Measurements from ENCODE around the gene FASN. TPM values are rescaled to one million over a fixed set of nuclear protein-coding genes. Genes with fewer than 3 reads are reported as not detected.

The FASN gene
- total and polyA plus RNA-seq, 2 of the 4 experiments (the other 2 are of a cell fraction) = 12.4 to 56.0 TPM

- in situ Hi-C loops (cut with MboI; ENCODE audit: low sequenced_read_pairs) (no loop called here), dilution Hi-C loops (cut with HindIII; ENCODE audit: low sequenced_read_pairs, unreplicated experiment) (no loop called here), intact Hi-C loops (cut with micrococcal nuclease) (no loop called here)
- DNase-seq (no peak), ATAC-seq (ENCODE audit: low read depth) (no peak)
- H4K91ac ChIP-seq (ENCODE audit: insufficient read depth, low read depth, low read length) = no peak overlapping the region
- no peak overlapping the region for H2BK15ac ChIP-seq (ENCODE audit: low read depth, low read length)
- no peak overlapping the region for H3K4ac ChIP-seq (ENCODE audit: low read depth, low read length)
- ChIA-PET CTCF (no interaction called here), POLR2A (ENCODE audit: unreplicated experiment) (no interaction called here)
- no peak overlapping the region for H3K14ac ChIP-seq (replicated peaks; ENCODE audit: low read depth, low read length)
- H3K18ac ChIP-seq (ENCODE audit: low read depth, low read length) = no peak overlapping the region
- peaks cover 10% of the 10 kb centered on the region for H3K4me1 ChIP-seq (ENCODE audit: control insufficient read depth, insufficient read depth, low read length)
- TF ChIP-seq RFX5 (IDR thresholded peaks at IDR 0.05; ENCODE audit: low read depth, low read length) = no peak
- TF ChIP-seq NFE2L2 (IDR thresholded peaks at IDR 0.05; ENCODE audit: low read depth, low read length) = no peak
- TF ChIP-seq USF2 (IDR thresholded peaks at IDR 0.05; ENCODE audit: low read depth, low read length) = no peak
- H3K9me1 ChIP-seq (ENCODE audit: insufficient read depth, low read length) = no peaks in the 10 kb centered on the region; the same call in 1 of the 2 replicates
- no peak overlapping the region for H2BK20ac ChIP-seq (ENCODE audit: low read depth, low read length)
- no peak overlapping the region for H3K4me2 ChIP-seq (ENCODE audit: low read depth, low read length)
- H3K56ac ChIP-seq (ENCODE audit: extremely low read depth, insufficient read depth, low read length) = no peak overlapping the region
- H2AFZ ChIP-seq (replicated peaks; ENCODE audit: low read length, poor library complexity) = no peak overlapping the region
- BruUV-seq (replicated peaks) = no TSS peak
- no peak overlapping the region for H3K4me3 ChIP-seq (ENCODE audit: insufficient read depth, low read depth, low read length)
- H2AK5ac ChIP-seq (ENCODE audit: low read depth, low read length) = no peak overlapping the region
- H3K9me3 ChIP-seq (ENCODE audit: control insufficient read depth, insufficient read depth, low read length) = no peaks in the 10 kb centered on the region
- no peak overlapping the region for H2BK5ac ChIP-seq (ENCODE audit: low read depth, low read length, poor library complexity, severe bottlenecking)
- no peak overlapping the region for H2BK120ac ChIP-seq (ENCODE audit: low read depth, low read length)
- no peaks in the 10 kb centered on the region for H3K27me3 ChIP-seq (ENCODE audit: control insufficient read depth, insufficient read depth, low read length)
- H4K20me1 ChIP-seq (ENCODE audit: insufficient read depth, low read length) = peaks cover 3% of the 10 kb centered on the region; the same call in 1 of the 2 replicates
- peaks cover 5 to 36% of the 10 kb centered on the region in 2 experiments; a peak in 3 of 4 replicates for H3K79me1 ChIP-seq (ENCODE audit: low read depth in 1 of 2, low read length in 2 of 2)
- H3K36me3 ChIP-seq (ENCODE audit: control insufficient read depth, insufficient read depth, low read length) = peaks cover 48% of the 10 kb centered on the region
- no peak overlapping the region for H3K27ac ChIP-seq (ENCODE audit: insufficient read depth, low read length)
- H4K8ac ChIP-seq (ENCODE audit: low read depth in 2 of 2, low read length in 2 of 2) = no peak overlapping the region
- H4K5ac ChIP-seq (ENCODE audit: low read depth, low read length) = no peak overlapping the region
- no peak overlapping the region for H3K23ac ChIP-seq (ENCODE audit: low read depth, low read length)
- no peak overlapping the region for H2AK9ac ChIP-seq (replicated peaks; ENCODE audit: low read depth, low read length, poor library complexity)
- WGBS, 2 experiments (ENCODE audit: extremely low coverage in 2 of 2, insufficient read length in 1 of 2) = 97% methylated on average over 7 of the region's 9 CpGs; no CpG with 5 or more reads in 1 of the 2 experiments
- H3K9ac ChIP-seq (ENCODE audit: low read depth, low read length) = no peak overlapping the region
Measured at GRCh38 chr17:82062984-82063368, 35.1 kb downstream of the FASN start.
